ENCODE measurements around the gene TFB2M. TPM values are rescaled to one million over a fixed set of nuclear protein-coding genes. Genes with fewer than 3 reads are reported as not detected.
"Not testable (repeated sequence)": the region's sequence is repeated elsewhere in the genome, so short reads cannot be mapped to it uniquely, and the experiment has no call there.

The TFB2M gene
- total RNA-seq, 1 experiment from 2014 or later, result 27.7 TPM

DNA sequence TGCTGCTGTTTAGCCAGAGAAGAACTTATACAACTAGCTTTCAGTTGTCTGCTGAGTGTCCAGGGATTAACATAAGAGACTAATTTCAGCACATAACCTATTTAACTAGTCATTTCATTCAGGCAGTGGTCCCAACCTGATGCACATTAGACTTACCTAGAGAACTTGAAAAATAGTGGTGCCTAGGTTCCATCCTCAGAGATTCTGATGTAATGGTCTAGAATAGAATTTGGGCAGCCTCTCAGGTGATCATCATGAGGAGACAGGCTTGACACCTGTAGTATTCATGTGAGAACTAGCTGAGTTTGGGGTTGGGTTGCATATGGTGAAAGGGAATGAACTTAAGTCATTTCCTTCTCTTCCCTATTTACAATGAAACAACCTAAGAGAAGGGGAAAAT, 25.0 kb upstream of the TFB2M start:
- H4K20me1 ChIP-seq (ENCODE audit: control insufficient read depth, insufficient read depth, insufficient read length), result no peaks in the 10 kb centered on the region
- Mint-ChIP-seq H3K36me3 (ENCODE audit: insufficient read depth in 1 of 3, low read depth in 3 of 3) (peaks cover 16 to 24% (median 22%) of the 10 kb centered on the region in 3 experiments), H3K27ac (no peak overlapping the region), H3K9me3 (peaks cover 7 to 9% of the 10 kb centered on the region in 2 experiments), H3K27me3 (ENCODE audit: low read depth) (no peaks in the 10 kb centered on the region), H3K4me1 (no peaks in the 10 kb centered on the region), H3K4me3 (no peak overlapping the region)
- no peak overlapping the region for H4K8ac ChIP-seq (replicated peaks; ENCODE audit: insufficient read length, low read depth, low read length)
- H3K4me1 ChIP-seq (ENCODE audit: insufficient read depth, low read length), result no peaks in the 10 kb centered on the region
- no peak overlapping the region for H3K9ac ChIP-seq (ENCODE audit: extremely low read depth, insufficient read length, low read length)
- H2BK15ac ChIP-seq (ENCODE audit: low read depth, low read length), result no peak overlapping the region
- TF ChIP-seq, protein P1, sequence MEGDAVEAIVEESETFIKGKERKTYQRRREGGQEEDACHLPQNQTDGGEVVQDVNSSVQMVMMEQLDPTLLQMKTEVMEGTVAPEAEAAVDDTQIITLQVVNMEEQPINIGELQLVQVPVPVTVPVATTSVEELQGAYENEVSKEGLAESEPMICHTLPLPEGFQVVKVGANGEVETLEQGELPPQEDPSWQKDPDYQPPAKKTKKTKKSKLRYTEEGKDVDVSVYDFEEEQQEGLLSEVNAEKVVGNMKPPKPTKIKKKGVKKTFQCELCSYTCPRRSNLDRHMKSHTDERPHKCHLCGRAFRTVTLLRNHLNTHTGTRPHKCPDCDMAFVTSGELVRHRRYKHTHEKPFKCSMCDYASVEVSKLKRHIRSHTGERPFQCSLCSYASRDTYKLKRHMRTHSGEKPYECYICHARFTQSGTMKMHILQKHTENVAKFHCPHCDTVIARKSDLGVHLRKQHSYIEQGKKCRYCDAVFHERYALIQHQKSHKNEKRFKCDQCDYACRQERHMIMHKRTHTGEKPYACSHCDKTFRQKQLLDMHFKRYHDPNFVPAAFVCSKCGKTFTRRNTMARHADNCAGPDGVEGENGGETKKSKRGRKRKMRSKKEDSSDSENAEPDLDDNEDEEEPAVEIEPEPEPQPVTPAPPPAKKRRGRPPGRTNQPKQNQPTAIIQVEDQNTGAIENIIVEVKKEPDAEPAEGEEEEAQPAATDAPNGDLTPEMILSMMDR (conservative IDR thresholded peaks at IDR 0.05), result no peak
- no peak overlapping the region for H3K4ac ChIP-seq (ENCODE audit: low read depth, low read length)
- H2BK12ac ChIP-seq (ENCODE audit: insufficient read length, low read depth, low read length), result no peak overlapping the region
- H3K79me2 ChIP-seq (ENCODE audit: insufficient read depth, low read length), result no peaks in the 10 kb centered on the region
- H3K27me3 ChIP-seq (ENCODE audit: insufficient read depth, low read length), result no peaks in the 10 kb centered on the region
- no peak overlapping the region for H3K56ac ChIP-seq (ENCODE audit: insufficient read length, low read depth, low read length)
- H3K14ac ChIP-seq (ENCODE audit: insufficient read depth, low read length), result no peak overlapping the region
- H3K27ac ChIP-seq (ENCODE audit: insufficient read length, low read depth, low read length), result no peak overlapping the region
- H2BK20ac ChIP-seq (ENCODE audit: low read depth, low read length, poor library complexity, severe bottlenecking), result no peak overlapping the region
- H3K23ac ChIP-seq (ENCODE audit: insufficient read length, low read depth, low read length), result no peak overlapping the region
- no peak overlapping the region for H2AFZ ChIP-seq (ENCODE audit: low read length)
- no peak overlapping the region for H3T11ph ChIP-seq (ENCODE audit: low read length)
- H3K18ac ChIP-seq (ENCODE audit: insufficient read length, low read depth, low read length), result no peak overlapping the region
- no peaks in the 10 kb centered on the region for H3K79me1 ChIP-seq (ENCODE audit: insufficient read depth, low read depth, low read length, poor library complexity, severe bottlenecking)
- H2BK5ac ChIP-seq (ENCODE audit: insufficient read length, low read length), result no peak overlapping the region
- no peak overlapping the region for H2BK120ac ChIP-seq (ENCODE audit: low read depth, low read length, poor library complexity, severe bottlenecking)
- no peak overlapping the region for H3K4me2 ChIP-seq (ENCODE audit: insufficient read depth, insufficient read length, low read length)
- no peaks in the 10 kb centered on the region for H3K9me3 ChIP-seq (ENCODE audit: control insufficient read depth, low read depth, low read length)
- no peak overlapping the region for H4K5ac ChIP-seq (ENCODE audit: insufficient read length, low read depth, low read length)
- no peak overlapping the region for H4K91ac ChIP-seq (ENCODE audit: insufficient read length, low read depth, low read length)
- DNase-seq, result no peak
- H3K23me2 ChIP-seq (ENCODE audit: insufficient read length, low read depth, low read length, poor library complexity, severe bottlenecking), result no peaks in the 10 kb centered on the region
- no peak overlapping the region for H2AK5ac ChIP-seq (ENCODE audit: insufficient read length, low read length)

DNA sequence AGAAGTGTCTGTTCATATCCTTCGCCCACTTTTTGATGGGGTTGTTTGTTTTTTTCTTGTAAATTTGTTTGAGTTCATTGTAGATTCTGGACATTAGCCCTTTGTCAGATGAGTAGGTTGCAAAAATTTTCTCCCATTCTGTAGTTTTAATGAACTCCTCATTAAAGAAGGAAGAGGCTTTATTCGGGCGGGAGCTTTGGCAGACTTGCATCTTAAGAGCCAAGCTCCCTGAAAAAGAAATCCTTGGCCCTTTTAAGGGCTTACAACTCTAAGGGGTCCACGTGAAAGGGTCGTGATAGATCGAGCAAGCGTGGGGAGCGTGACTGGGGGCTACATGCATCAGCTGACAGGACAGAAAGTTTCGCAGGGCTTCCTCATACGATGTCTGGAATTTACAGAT, 23.9 kb upstream of the TFB2M start:
- H3K9me3 Mint-ChIP-seq; DNase-seq; H4K20me1 ChIP-seq (ENCODE audit: control insufficient read depth, insufficient read depth, insufficient read length); H3K23me2 ChIP-seq (ENCODE audit: insufficient read length, low read depth, low read length, poor library complexity, severe bottlenecking); H3K27me3 ChIP-seq (ENCODE audit: insufficient read depth, low read length); H2BK20ac ChIP-seq (ENCODE audit: low read depth, low read length, poor library complexity, severe bottlenecking); H3K18ac ChIP-seq (ENCODE audit: insufficient read length, low read depth, low read length); H2BK12ac ChIP-seq (ENCODE audit: insufficient read length, low read depth, low read length); H3K27me3 Mint-ChIP-seq (ENCODE audit: low read depth); H3K14ac ChIP-seq (ENCODE audit: insufficient read depth, low read length); H2BK120ac ChIP-seq (ENCODE audit: low read depth, low read length, poor library complexity, severe bottlenecking); H2AK5ac ChIP-seq (ENCODE audit: insufficient read length, low read length); H4K91ac ChIP-seq (ENCODE audit: insufficient read length, low read depth, low read length); H3K9me3 ChIP-seq (ENCODE audit: control insufficient read depth, low read depth, low read length); H2BK15ac ChIP-seq (ENCODE audit: low read depth, low read length); H3K4ac ChIP-seq (ENCODE audit: low read depth, low read length); H4K8ac ChIP-seq (replicated peaks; ENCODE audit: insufficient read length, low read depth, low read length); H3K4me3 Mint-ChIP-seq; H4K5ac ChIP-seq (ENCODE audit: insufficient read length, low read depth, low read length); H3T11ph ChIP-seq (ENCODE audit: low read length); H3K23ac ChIP-seq (ENCODE audit: insufficient read length, low read depth, low read length); H3K27ac Mint-ChIP-seq; H2BK5ac ChIP-seq (ENCODE audit: insufficient read length, low read length); H3K4me2 ChIP-seq (ENCODE audit: insufficient read depth, insufficient read length, low read length); H3K79me2 ChIP-seq (ENCODE audit: insufficient read depth, low read length); H3K27ac ChIP-seq (ENCODE audit: insufficient read length, low read depth, low read length); H3K4me1 Mint-ChIP-seq; H3K79me1 ChIP-seq (ENCODE audit: insufficient read depth, low read depth, low read length, poor library complexity, severe bottlenecking); H3K4me1 ChIP-seq (ENCODE audit: insufficient read depth, low read length); H3K9ac ChIP-seq (ENCODE audit: extremely low read depth, insufficient read length, low read length); H2AFZ ChIP-seq (ENCODE audit: low read length); H3K56ac ChIP-seq (ENCODE audit: insufficient read length, low read depth, low read length): not testable (repeated sequence)
- WGBS (ENCODE audit: extremely low coverage, insufficient read length, low lambda C conversion rate), result no CpG with 5 or more reads among the region's 10 CpGs
- peaks cover 16 to 24% (median 22%) of the 10 kb centered on the region in 3 experiments for H3K36me3 Mint-ChIP-seq (ENCODE audit: insufficient read depth in 1 of 3, low read depth in 3 of 3)

Data from H9 (cell line).